HUES64 (cell line): ENCODE data around the gene SNX1.

Source experiments
- H3K27ac ChIP-seq: 2 replicates; pipeline ENCODE4 v1.7.0; 2013; ENCODE audit warnings: low read depth, low read length, inconsistent platforms
- H3K27me3 ChIP-seq: 2 replicates; pipeline ENCODE4 v1.6.1; 2013; ENCODE audit warnings: mild to moderate bottlenecking, low read length; ENCODE audit not compliant: insufficient read depth
- H3K36me3 ChIP-seq: 2 replicates; pipeline ENCODE4 v1.6.1; 2013; ENCODE audit warnings: mild to moderate bottlenecking, low read length; ENCODE audit not compliant: insufficient read depth
- H3K4me1 ChIP-seq: 2 replicates; pipeline ENCODE4 v1.6.1; 2013; ENCODE audit warnings: mild to moderate bottlenecking, low read length, moderate library complexity; ENCODE audit not compliant: insufficient read depth
- H3K4me3 ChIP-seq: 2 replicates; pipeline ENCODE4 v1.5.1; 2013; ENCODE audit warnings: mild to moderate bottlenecking, low read length, moderate library complexity
- H3K9ac ChIP-seq: 2 replicates; pipeline ENCODE4 v1.6.1; 2013; ENCODE audit warnings: mild to moderate bottlenecking, low read depth, low read length
- H3K9me3 ChIP-seq: 2 replicates; pipeline ENCODE4 v1.6.1; 2013; ENCODE audit warnings: low read depth, low read length; ENCODE audit not compliant: insufficient read depth
- WGBS: fragments of 150-250, 120-280 bp; methylation state at CpG from one replicate; pipeline ENCODE4 v1.1.7; 2013; ENCODE audit warnings: missing lambda C conversion rate; 5-methylcytosine and 5-hydroxymethylcytosine counted together

Gene SNX1

DNA sequence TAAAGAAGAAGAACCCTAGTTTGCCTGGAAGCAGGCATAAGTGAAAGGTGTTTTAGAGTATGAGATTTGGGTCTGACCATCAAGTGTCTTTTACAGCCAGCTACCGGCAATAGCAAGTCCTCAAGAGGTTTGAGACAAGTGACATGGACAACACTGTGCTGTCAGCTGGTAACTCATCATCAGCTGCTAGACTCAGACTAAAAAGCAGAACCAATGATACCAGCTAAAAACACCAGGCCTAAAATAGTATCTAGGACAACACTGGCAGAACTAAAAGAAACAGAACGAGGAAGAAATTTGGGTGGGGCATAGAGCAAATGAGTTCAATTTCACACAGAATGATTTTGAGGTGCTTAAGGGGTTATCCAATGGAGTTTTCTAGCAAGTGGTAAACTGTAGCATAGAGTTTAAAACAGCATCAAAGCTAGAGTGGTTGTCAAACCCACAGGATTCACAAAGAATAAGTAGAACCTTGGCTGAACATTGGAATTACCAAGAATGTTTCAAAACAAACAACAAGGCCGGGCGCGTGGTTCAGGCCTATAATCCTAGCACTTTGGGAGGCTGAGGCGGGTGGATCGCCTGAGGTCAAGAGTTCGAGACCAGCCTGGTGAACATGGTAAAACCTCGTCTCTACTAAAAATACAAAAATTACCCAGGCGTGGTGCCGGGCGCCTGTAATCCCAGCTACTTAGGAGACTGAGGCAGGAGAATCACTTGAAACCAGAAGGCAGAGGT is 6.1 kb upstream of the SNX1 start:
- Histone ChIP-seq H3K9me3 (peaks cover 4% of the 10 kb centered on the region; the same call in 1 of the 2 replicates), H3K9ac (no peak overlapping the region), H3K27ac (no peak overlapping the region), H3K27me3 (no peaks in the 10 kb centered on the region), H3K36me3 (peaks cover 25% of the 10 kb centered on the region), H3K4me1 (peaks cover 9% of the 10 kb centered on the region; the same call in 1 of the 2 replicates), H3K4me3 (no peak overlapping the region)
- 97% methylated on average over 12 of the region's 12 CpGs for WGBS

DNA sequence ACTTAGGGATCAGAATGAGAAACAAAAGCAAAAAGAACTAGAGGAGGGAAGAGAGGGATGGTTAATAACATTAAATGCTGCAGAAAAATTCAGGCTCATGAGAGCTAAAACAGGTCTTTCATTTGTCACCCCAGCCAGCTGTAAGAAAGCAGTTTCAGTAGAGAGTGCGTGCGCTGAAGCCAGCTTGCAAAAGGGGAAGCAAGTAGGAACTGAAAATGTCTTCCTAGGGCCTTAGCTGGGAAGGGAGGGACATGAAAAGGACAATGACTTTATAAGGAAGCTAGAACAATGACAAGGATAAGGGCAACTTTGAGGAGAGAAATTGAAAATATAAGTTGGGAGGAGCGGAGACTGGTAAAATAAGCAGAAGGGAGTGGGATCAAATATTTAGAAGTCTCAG is 5.3 kb upstream of the SNX1 start:
- peaks cover 15% of the 10 kb centered on the region; the same call in 1 of the 2 replicates for H3K4me1 ChIP-seq
- peaks cover 20% of the 10 kb centered on the region for H3K36me3 ChIP-seq
- no peak overlapping the region for H3K4me3 ChIP-seq
- H3K27me3 ChIP-seq: no peaks in the 10 kb centered on the region
- no peak overlapping the region for H3K27ac ChIP-seq
- H3K9me3 ChIP-seq: peaks cover 4% of the 10 kb centered on the region; the same call in 1 of the 2 replicates
- WGBS: 95% methylated on average over 3 of the region's 3 CpGs
- no peak overlapping the region for H3K9ac ChIP-seq

DNA sequence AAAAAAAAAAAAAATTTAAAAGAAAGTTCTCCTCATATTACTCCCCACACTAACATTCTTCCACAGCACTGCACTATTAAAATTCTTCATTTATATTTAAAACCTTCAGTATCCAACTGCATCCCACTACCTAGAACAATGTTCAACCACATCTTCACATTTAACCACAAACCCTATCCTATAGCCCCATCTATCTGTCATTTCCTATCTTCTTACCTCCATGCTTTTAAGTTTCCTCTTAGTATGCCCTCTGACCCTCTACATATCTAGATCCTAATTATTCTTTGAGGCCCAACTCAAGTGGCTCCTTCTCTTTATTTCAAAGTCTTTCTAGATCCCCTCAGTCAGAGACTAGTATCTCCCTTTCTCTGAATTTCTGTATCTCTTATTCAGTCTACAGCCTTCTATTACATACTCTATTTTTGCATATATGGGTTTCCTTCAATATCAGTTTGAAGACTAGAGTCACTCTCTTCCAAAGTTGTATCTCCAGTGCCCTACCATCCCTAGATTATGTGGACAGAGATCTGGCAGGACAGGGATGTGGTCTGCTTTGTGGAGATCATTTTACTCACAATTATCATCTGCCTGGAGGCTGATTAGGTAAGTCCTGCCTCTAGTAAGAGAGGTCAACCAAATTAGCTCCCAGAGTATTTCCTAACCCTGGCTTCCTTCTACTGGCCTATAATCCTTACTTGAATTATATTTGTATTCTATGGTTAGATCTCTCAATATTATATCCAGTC is 3.5 kb upstream of the SNX1 start:
- Histone ChIP-seq H3K27me3 (no peaks in the 10 kb centered on the region), H3K36me3 (peaks cover 18% of the 10 kb centered on the region), H3K4me3 (peak overlapping the region; percentile 85), H3K9ac (peak overlapping the region; percentile 84; the same call in 1 of the 2 replicates), H3K27ac (no peak overlapping the region), H3K4me1 (peaks cover 18% of the 10 kb centered on the region; the same call in 1 of the 2 replicates), H3K9me3 (peaks cover 4% of the 10 kb centered on the region; the same call in 1 of the 2 replicates)

DNA sequence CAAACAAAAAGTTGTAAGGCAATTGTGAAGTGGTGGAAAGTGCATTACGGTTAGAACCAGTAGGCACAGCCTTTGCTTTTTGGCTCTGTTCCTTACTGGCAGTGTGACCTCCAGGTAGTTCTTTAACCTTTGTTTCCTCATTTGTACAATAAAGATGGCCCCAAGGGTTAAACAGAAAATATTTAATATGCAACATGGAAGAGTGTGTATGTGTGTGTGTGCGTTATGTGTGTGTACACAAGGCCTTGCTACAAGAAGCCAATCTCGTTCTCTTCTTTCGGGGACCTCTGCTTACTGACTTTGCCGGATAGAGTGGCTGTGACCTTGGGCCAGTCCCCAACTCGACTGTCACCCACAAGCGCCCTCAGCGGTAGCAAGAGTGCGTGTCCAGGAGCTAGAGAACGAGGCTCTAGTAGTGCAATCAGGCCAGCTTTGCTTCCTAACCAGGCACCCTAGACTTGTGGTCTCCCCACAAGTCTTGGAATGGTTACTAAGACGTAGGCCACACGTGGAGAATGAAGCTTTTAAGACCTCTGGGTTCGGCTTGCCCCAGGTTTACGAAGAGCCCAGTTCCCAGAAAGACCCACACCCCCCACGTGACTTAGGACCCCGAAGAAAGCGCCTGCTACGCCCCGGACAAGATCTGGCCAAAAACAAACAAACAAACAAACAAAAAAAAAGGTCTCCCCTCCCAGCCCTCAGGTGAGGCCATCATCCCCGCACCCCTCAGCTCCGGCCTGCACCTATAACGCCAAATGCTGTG is 2.7 kb upstream of the SNX1 start:
- Histone ChIP-seq H3K27me3 (no peaks in the 10 kb centered on the region), H3K27ac (peak overlapping the region; percentile 70), H3K4me1 (peaks cover 23% of the 10 kb centered on the region; the same call in 1 of the 2 replicates), H3K9ac (peak overlapping the region; percentile 84), H3K9me3 (peaks cover under 1% of the 10 kb centered on the region; the same call in 1 of the 2 replicates), H3K4me3 (peak overlapping the region; percentile 85), H3K36me3 (peaks cover 10% of the 10 kb centered on the region)
- 7% methylated on average over 22 of the region's 22 CpGs for WGBS

DNA sequence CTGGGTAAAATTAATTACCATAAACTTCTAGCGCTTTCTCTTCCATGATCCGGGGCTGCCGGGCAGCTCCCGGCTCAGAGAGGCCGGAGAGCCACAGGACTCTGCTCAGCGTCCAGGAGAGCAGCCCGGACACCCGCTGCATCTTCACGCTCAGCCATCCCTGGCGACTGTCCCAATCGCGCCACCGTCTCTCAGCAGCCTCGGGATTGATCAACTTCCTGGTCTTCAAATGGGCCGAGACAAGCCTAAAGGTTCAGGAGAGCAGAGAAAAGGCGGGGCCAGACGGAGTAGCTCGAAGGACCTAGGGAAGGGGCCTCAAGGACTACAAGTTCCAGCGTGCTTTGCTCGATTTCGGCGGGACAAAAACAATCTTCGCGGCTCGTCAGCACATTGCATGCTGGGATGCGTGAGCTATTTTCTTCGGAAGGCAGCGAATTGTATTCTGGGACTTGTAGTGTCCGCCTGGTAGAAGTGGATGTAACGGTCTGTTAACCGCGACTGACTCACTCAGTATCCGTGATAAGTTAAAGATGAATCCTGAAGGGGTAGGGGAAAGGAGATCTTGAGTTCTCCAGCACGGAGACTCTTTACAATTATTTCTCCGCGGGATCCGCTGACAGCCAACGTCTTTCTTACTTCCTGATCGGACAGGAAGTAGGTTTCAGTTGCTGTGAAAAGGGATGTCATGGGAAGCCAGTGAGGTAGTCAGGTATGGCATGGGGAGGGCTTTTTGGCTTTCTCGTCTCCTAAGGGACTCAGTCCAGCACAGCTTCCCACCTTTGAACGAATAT is 2.0 kb upstream of the SNX1 start, which contains the start of gene CIAO2A:
TSS of gene CIAO2A (minus strand) at position 212 of the 791 bp plus-strand sequence. CDS start at position 142, 70 bp downstream.
- Histone ChIP-seq H3K4me3 (peak within 1 kb of the TSS; percentile 85), H3K4me1 (peaks cover 23% of the 10 kb centered on the region; the same call in 1 of the 2 replicates), H3K36me3 (peaks cover 2% of the 10 kb centered on the region), H3K9ac (peak within 1 kb of the TSS; percentile 84), H3K9me3 (no peaks in the 10 kb centered on the region), H3K27me3 (no peaks in the 10 kb centered on the region), H3K27ac (peak within 1 kb of the TSS; percentile 70)
- under 1% methylated on average over 41 of the region's 41 CpGs for WGBS

DNA sequence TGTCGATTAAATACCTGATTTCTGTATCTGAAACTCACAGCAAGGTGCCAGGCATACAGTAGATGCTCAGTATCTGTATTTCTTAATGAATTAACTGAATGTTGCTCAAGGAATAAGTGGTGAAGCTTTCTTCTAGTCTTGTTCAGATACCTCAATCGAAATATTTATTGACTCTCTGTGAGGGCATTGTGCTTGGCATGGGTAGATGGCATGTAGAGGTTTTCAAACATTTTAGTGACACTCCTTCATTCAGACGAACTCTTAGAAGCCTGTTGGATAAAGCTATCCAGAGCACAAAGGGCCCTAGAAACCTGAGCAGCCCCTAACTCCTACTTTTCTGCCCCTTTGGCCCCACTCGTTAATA is 369 bp upstream of the SNX1 start:
- Histone ChIP-seq H3K4me3 (peak overlapping the region; percentile 87), H3K27me3 (no peaks in the 10 kb centered on the region), H3K36me3 (no peaks in the 10 kb centered on the region), H3K9me3 (no peaks in the 10 kb centered on the region), H3K9ac (no peak overlapping the region), H3K4me1 (peaks cover 23% of the 10 kb centered on the region; the same call in 1 of the 2 replicates), H3K27ac (no peak overlapping the region)
- WGBS: 43% methylated on average over 4 of the region's 4 CpGs

DNA sequence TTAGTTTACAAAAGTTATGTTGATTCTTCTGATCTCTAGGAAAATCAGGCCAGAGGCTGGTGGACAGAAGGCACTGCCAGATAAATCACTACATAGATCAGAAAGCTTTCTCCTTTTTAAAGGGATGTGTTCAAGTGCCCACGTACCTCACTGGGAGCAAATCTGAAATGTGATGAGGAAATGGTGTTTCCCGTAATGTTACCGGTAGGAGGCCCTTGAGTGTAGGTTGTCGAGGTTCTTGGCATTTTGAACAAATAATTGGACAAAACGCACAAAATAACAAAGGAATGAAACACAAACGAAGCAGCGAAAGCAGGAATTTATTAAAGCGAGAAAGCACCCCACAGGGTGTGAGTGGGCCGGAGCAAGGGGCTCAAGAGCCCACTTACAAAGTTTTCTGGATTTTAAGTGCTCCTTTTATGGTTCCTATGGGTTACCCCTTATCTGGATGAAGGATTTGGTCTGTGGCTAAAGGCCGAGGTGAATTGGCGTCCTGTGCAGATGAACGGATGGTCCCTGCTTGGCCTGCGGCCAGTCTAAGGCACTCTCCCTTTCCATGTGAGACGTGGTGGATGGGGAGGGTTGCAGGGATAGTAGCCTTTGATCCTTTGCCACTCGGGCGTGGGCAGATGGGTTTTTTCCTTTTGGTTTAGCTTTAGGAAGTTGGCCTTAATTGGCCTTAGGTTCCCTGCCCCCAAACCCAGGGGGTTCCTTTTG is 1.0 kb downstream of the SNX1 start:
- no peaks in the 10 kb centered on the region for H3K36me3 ChIP-seq
- H3K4me1 ChIP-seq: peaks cover 23% of the 10 kb centered on the region; the same call in 1 of the 2 replicates
- H3K27me3 ChIP-seq: no peaks in the 10 kb centered on the region
- peak overlapping the region; percentile 79; the same call in 1 of the 2 replicates for H3K9ac ChIP-seq
- no peak overlapping the region; the same call in 1 of the 2 replicates for H3K27ac ChIP-seq
- H3K9me3 ChIP-seq: no peaks in the 10 kb centered on the region
- peak overlapping the region; percentile 87 for H3K4me3 ChIP-seq
- WGBS: 9% methylated on average over 16 of the region's 16 CpGs

DNA sequence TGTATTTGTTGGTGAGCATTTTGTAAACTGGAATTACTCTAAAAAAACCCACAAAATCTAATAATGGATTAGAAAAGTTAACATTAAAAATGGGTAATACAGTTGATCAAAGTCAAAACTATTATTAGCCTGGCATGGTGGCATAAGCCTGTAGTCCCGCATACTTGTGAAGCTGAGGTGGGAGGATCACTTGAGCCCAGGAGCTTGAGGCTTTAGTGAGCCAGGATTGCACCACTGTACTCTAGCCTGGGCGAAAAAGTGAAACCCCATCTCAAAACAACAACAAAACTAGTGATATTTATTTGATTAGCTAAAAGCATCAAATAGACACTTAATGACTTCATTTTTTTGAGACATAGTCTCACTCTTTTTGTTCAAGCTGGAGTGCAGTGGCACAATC is 3.6 kb downstream of the SNX1 start:
- Histone ChIP-seq H3K36me3 (no peaks in the 10 kb centered on the region), H3K27ac (no peak overlapping the region), H3K4me3 (no peak overlapping the region), H3K4me1 (peaks cover 14% of the 10 kb centered on the region; the same call in 1 of the 2 replicates), H3K9ac (no peak overlapping the region), H3K27me3 (no peaks in the 10 kb centered on the region), H3K9me3 (no peaks in the 10 kb centered on the region)
- 100% methylated on average over 1 of the region's 2 CpGs for WGBS

DNA sequence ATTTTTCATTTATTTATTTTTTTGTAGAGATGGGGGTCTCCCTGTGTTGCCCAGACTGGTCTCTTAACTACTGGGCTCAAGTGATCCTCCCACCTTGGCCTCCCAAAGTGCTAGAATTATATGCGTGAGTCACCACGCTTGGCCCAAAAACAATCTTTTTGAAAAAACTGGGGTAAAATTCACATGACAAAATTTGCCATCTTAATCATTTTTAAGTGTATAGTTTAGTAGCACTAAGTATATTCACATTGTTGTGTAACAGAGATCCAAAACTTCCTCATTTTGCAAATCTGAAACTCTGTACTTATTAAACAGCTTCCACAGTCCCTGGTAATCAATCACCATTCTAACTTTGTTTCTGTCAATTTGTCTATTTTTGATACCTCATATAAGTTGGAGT is 5.2 kb downstream of the SNX1 start:
- Histone ChIP-seq H3K9ac (no peak overlapping the region), H3K4me3 (no peak overlapping the region), H3K27me3 (no peaks in the 10 kb centered on the region), H3K9me3 (no peaks in the 10 kb centered on the region), H3K4me1 (peaks cover 7% of the 10 kb centered on the region; the same call in 1 of the 2 replicates), H3K27ac (no peak overlapping the region), H3K36me3 (no peaks in the 10 kb centered on the region)
- WGBS: 96% methylated on average over 2 of the region's 2 CpGs

DNA sequence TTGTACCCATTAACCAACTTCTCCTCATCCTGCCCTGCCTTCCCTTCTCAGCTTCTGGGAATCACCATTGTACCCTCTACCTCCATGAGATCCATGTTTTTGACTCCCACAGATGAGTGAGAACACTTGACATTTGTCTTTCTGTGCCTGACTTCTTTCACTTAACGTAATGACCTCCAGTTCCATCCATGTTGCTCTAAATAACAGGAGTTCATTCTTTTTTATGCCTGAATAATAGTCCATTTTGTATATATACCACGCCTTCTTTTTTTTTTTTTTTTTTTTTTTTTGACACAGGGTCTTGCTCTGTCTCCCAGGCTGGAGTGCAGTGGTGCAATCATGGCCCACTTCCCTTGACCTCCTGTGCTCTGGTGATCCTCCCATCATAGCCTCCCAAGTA is 6.7 kb downstream of the SNX1 start:
- 73% methylated on average over 2 of the region's 2 CpGs for WGBS
- Histone ChIP-seq H3K36me3 (no peaks in the 10 kb centered on the region), H3K9me3 (no peaks in the 10 kb centered on the region), H3K9ac (no peak overlapping the region), H3K27me3 (no peaks in the 10 kb centered on the region), H3K27ac (no peak overlapping the region), H3K4me3 (no peak overlapping the region), H3K4me1 (peaks cover 2% of the 10 kb centered on the region; the same call in 1 of the 2 replicates)
